HG02981 (cell line): ENCODE measurements around the gene MIOS.

Experiments
- ATAC-seq: cut with Tn5 transposase; IDR thresholded peaks from one replicate; pipeline ENCODE4 v1.9.1; 2021; ENCODE audit warnings: mild to moderate bottlenecking, moderate library complexity; ENCODE audit not compliant: unreplicated experiment

MIOS gene

GRCh38 chr7:7581531-7582179, 15.0 kb downstream of the MIOS start:
- ATAC-seq = no peak

- no peak for ATAC-seq
Measured at GRCh38 chr7:7582596-7582995, 15.9 kb downstream of the MIOS start.

- ATAC-seq = no peak
Measured at GRCh38 chr7:7583731-7584130, 17.0 kb downstream of the MIOS start.

GRCh38 chr7:7584653-7585052, 18.0 kb downstream of the MIOS start:
- ATAC-seq = no peak

- no peak for ATAC-seq
Measured at GRCh38 chr7:7585241-7585928, 18.7 kb downstream of the MIOS start.

GRCh38 chr7:7595451-7595850, 28.8 kb downstream of the MIOS start:
- no peak for ATAC-seq

- no peak for ATAC-seq
Measured at GRCh38 chr7:7596176-7596575, 29.5 kb downstream of the MIOS start.

- no peak for ATAC-seq
Measured at GRCh38 chr7:7607010-7607409, 40.3 kb downstream of the MIOS start.

- no peak for ATAC-seq
Measured at GRCh38 chr7:7609330-7609729, 42.6 kb downstream of the MIOS start.

GRCh38 chr7:7612519-7612918, 45.8 kb downstream of the MIOS start:
- no peak for ATAC-seq

- ATAC-seq = no peak
Measured at GRCh38 chr7:7613210-7613609, 46.5 kb downstream of the MIOS start.

- ATAC-seq = no peak
Measured at GRCh38 chr7:7614018-7614741, 47.5 kb downstream of the MIOS start.

GRCh38 chr7:7617550-7617949, 50.9 kb downstream of the MIOS start:
- ATAC-seq = no peak

GRCh38 chr7:7618410-7618809, 51.7 kb downstream of the MIOS start:
- ATAC-seq = no peak

GRCh38 chr7:7620236-7620635, 53.6 kb downstream of the MIOS start:
- ATAC-seq = no peak

- ATAC-seq = no peak
Measured at GRCh38 chr7:7620644-7621210, 54.0 kb downstream of the MIOS start.

GRCh38 chr7:7628476-7628875, 61.8 kb downstream of the MIOS start:
- ATAC-seq = no peak

GRCh38 chr7:7630626-7631329, 64.1 kb downstream of the MIOS start:
- no peak for ATAC-seq

- no peak for ATAC-seq
Measured at GRCh38 chr7:7639421-7639820, 72.7 kb downstream of the MIOS start.

GRCh38 chr7:7639847-7640220, 73.2 kb downstream of the MIOS start:
- no peak for ATAC-seq
